Measurements from ENCODE around the gene ALCAM. TPM values are rescaled to one million over a fixed set of nuclear protein-coding genes. Genes with fewer than 3 reads are reported as not detected.
A peak's percentile ranks its signal among the peaks of the same experiment; 100 is the strongest.

The ALCAM gene
- total and polyA plus RNA-seq, 4 donors, result 35.4 to 154 (median 80.7) TPM

DNA sequence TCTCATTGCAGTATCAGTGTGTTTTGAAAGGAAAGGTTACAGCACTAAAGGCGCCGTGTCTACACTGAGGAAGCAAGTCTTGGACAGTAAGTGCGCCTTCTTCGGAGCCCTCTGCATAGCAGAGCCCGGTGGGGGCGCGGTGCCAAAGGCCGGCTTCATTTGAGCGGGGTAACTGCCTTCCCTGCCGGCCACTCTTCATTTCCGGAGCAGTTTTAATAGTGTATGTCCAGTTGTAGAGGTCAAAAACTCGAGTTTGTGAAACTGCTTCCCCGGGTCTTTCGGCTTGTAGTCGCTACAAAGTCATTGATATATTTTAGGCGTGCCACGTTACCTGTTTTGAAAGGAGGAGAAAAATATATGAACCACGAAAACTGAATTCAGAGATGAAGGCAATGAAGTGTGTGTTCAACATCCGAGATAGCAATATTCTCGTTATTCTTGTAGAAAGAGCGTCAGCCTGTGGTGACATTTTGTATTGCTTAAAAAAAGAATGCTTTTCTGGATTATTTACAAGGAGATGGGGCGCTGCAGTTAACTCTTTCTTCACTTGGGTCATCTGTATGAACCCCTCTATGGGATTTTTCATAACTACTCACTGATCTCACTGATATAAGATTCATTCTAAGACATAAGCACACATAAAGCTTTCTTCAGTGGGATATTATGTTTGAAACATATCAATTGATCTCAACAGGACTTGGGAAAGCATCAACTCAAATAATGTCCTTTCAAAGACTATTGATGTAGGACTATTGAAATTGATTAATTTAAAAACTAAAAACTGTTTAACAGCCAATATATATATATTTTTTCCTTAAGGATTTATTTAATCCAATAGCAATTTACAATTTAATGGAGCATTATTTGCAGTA is 3.0 kb downstream of the ALCAM start:
- Histone ChIP-seq H3K4me1 (ENCODE audit: control insufficient read depth in 1 of 2, insufficient read depth in 2 of 2, low read length in 2 of 2) (no peaks in the 10 kb centered on the region), H3K27me3 (ENCODE audit: control insufficient read depth in 1 of 2, insufficient read depth in 2 of 2, low read length in 1 of 2) (no peaks in the 10 kb centered on the region), H3K4me3 (ENCODE audit: low read length in 2 of 2) (peak overlapping the region; percentile 48 to 87), H3K9me3 (ENCODE audit: control insufficient read depth, low read length) (no peaks in the 10 kb centered on the region), H3K36me3 (ENCODE audit: control insufficient read depth in 1 of 2, insufficient read depth in 2 of 2, low read length in 1 of 2) (no peaks in the 10 kb centered on the region), H3K27ac (ENCODE audit: low read depth in 1 of 2, low read length in 2 of 2) (peak overlapping the region; percentile 1 to 93)
- ATAC-seq (ENCODE audit: low FRiP score) (peak; percentile 42), DNase-seq (peak; percentile 86 to 92)
- 0 to 1% methylated on average over 22 of the region's 22 CpGs for WGBS, 2 donors
- intact Hi-C loops (cut with DNase I), result loop anchor here (5.0 to 10.0 kb wide), 6 partner anchors 148 to 1095 kb away; no protein-coding TSS in a partner anchor

- intact Hi-C loops (cut with DNase I), result no loop called here
- Histone ChIP-seq H3K27ac (ENCODE audit: low read depth in 1 of 2, low read length in 2 of 2) (no peak overlapping the region), H3K27me3 (ENCODE audit: control insufficient read depth in 1 of 2, insufficient read depth in 2 of 2, low read length in 1 of 2) (no peaks in the 10 kb centered on the region), H3K9me3 (ENCODE audit: control insufficient read depth, low read length) (no peaks in the 10 kb centered on the region), H3K4me3 (ENCODE audit: low read length in 2 of 2) (no peak overlapping the region), H3K36me3 (ENCODE audit: control insufficient read depth in 1 of 2, insufficient read depth in 2 of 2, low read length in 1 of 2) (no peaks in the 10 kb centered on the region), H3K4me1 (ENCODE audit: control insufficient read depth in 1 of 2, insufficient read depth in 2 of 2, low read length in 2 of 2) (peaks cover 0 to 2% of the 10 kb centered on the region in 2 donors)
- no peak for DNase-seq
- ATAC-seq (ENCODE audit: low FRiP score), result no peak
Observed at GRCh38 chr3:105373383-105373782, 6.7 kb downstream of the ALCAM start.

- no peak for DNase-seq
- Histone ChIP-seq H3K36me3 (ENCODE audit: control insufficient read depth in 1 of 2, insufficient read depth in 2 of 2, low read length in 1 of 2) (no peaks in the 10 kb centered on the region), H3K27ac (ENCODE audit: low read depth in 1 of 2, low read length in 2 of 2) (no peak overlapping the region), H3K9me3 (ENCODE audit: control insufficient read depth, low read length) (no peaks in the 10 kb centered on the region), H3K4me1 (ENCODE audit: control insufficient read depth in 1 of 2, insufficient read depth in 2 of 2, low read length in 2 of 2) (peaks cover 0 to 2% of the 10 kb centered on the region in 2 donors), H3K27me3 (ENCODE audit: control insufficient read depth in 1 of 2, insufficient read depth in 2 of 2, low read length in 1 of 2) (no peaks in the 10 kb centered on the region), H3K4me3 (ENCODE audit: low read length in 2 of 2) (no peak overlapping the region)
- 97% methylated on average over 8 of the region's 8 CpGs for WGBS, 2 donors
- intact Hi-C loops (cut with DNase I), result no loop called here
- ATAC-seq (ENCODE audit: low FRiP score), result no peak
Observed at GRCh38 chr3:105375750-105376511, 9.2 kb downstream of the ALCAM start.

DNA sequence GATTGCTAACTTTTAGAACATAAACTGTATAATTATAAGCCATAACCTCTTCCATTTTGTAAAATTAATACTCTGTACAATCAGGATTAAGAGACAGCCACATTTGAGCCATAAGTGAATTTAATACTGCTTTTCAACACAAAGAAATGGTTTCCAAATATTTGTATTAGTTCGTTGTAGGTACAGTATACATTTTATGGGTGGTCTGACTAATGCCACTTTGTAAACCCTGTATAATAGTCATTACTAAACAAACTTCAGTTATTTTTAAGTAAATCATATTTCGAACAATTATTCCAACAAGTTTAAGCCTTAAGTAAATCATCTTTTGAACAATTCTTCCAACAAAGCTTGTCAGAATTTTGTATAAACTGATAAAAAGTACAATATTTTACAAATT is 11.0 kb downstream of the ALCAM start:
- intact Hi-C loops (cut with DNase I), result no loop called here
- Histone ChIP-seq H3K9me3 (ENCODE audit: control insufficient read depth, low read length) (no peaks in the 10 kb centered on the region), H3K27ac (ENCODE audit: low read depth in 1 of 2, low read length in 2 of 2) (no peak overlapping the region), H3K27me3 (ENCODE audit: control insufficient read depth in 1 of 2, insufficient read depth in 2 of 2, low read length in 1 of 2) (no peaks in the 10 kb centered on the region), H3K4me1 (ENCODE audit: control insufficient read depth in 1 of 2, insufficient read depth in 2 of 2, low read length in 2 of 2) (peaks cover 0 to 2% of the 10 kb centered on the region in 2 donors), H3K4me3 (ENCODE audit: low read length in 2 of 2) (no peak overlapping the region), H3K36me3 (ENCODE audit: control insufficient read depth in 1 of 2, insufficient read depth in 2 of 2, low read length in 1 of 2) (no peaks in the 10 kb centered on the region)
- ATAC-seq (ENCODE audit: low FRiP score) (no peak), DNase-seq (no peak)
- 96% methylated on average over 2 of the region's 2 CpGs for WGBS, 2 donors

DNA sequence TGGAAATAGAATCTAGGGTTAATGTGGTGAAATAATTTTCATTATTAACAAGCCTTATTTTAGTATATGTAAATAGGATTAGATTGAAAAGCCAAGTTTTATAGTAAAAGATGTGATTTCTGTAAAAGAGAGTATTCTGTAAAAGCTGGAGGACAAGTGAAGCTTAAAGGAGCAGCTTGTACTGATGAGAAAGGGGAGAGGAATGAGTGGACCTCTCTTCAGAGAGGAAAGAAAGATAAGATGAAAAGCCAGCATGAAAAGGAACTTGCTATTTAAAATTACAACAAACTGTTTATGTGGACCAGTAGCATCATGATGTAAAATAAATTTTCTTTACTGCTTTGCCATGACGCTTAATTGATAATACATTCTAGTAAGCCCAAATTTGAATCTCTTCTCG is 18.5 kb downstream of the ALCAM start:
- intact Hi-C loops (cut with DNase I), result no loop called here
- peaks cover 0 to 2% of the 10 kb centered on the region in 2 donors for H3K4me1 ChIP-seq (ENCODE audit: control insufficient read depth in 1 of 2, insufficient read depth in 2 of 2, low read length in 2 of 2)
- H3K9me3 ChIP-seq (ENCODE audit: control insufficient read depth, low read length), result no peaks in the 10 kb centered on the region
- H3K27ac ChIP-seq (ENCODE audit: low read depth in 1 of 2, low read length in 2 of 2), result no peak overlapping the region
- no peaks in the 10 kb centered on the region for H3K36me3 ChIP-seq (ENCODE audit: control insufficient read depth in 1 of 2, insufficient read depth in 2 of 2, low read length in 1 of 2)
- ATAC-seq (ENCODE audit: low FRiP score) (no peak), DNase-seq (no peak)
- H3K4me3 ChIP-seq (ENCODE audit: low read length in 2 of 2), result no peak overlapping the region
- 96 to 98% methylated on average over 2 of the region's 2 CpGs for WGBS, 2 donors
- H3K27me3 ChIP-seq (ENCODE audit: control insufficient read depth in 1 of 2, insufficient read depth in 2 of 2, low read length in 1 of 2), result no peaks in the 10 kb centered on the region

- no peaks in the 10 kb centered on the region for H3K36me3 ChIP-seq (ENCODE audit: control insufficient read depth in 1 of 2, insufficient read depth in 2 of 2, low read length in 1 of 2)
- H3K4me3 ChIP-seq (ENCODE audit: low read length in 2 of 2), result no peak overlapping the region
- H3K27ac ChIP-seq (ENCODE audit: low read depth in 1 of 2, low read length in 2 of 2), result no peak overlapping the region
- intact Hi-C loops (cut with DNase I), result no loop called here
- H3K27me3 ChIP-seq (ENCODE audit: control insufficient read depth in 1 of 2, insufficient read depth in 2 of 2, low read length in 1 of 2), result no peaks in the 10 kb centered on the region
- H3K9me3 ChIP-seq (ENCODE audit: control insufficient read depth, low read length), result no peaks in the 10 kb centered on the region
- no peak for ATAC-seq (ENCODE audit: low FRiP score)
- H3K4me1 ChIP-seq (ENCODE audit: control insufficient read depth in 1 of 2, insufficient read depth in 2 of 2, low read length in 2 of 2), result peaks cover 0 to 2% of the 10 kb centered on the region in 2 donors
- no peak for DNase-seq
Observed at GRCh38 chr3:105385819-105386508, 19.3 kb downstream of the ALCAM start.

DNA sequence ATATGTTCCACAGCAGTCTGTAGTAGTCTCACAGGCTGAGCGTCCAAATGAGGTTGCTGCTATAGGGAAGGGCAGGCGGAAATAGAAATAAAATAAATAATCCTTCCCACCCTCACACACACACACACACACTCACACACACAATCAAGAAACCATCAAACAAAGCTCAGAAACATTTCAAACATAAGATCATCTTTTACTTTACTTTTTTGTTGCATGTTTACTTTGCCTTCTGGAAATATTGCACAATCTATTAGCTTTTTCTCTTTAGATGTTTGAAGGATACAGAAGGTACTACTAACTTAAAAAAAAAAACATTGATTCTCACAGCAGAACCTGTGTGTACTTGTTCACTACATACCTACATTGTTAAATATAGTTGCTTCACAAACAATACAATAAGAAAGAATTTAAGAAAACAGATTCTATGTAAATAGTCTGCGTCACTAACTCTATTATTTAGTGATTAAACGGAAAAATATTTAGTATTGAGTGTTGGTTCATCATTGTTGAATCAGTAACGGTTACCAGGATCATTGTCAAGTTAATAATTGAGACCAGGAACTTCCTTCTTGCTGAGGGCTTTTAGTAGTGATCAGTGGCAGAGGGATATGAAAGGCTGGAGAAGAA is 20.5 kb downstream of the ALCAM start:
- 90 to 92% methylated on average over 5 of the region's 5 CpGs for WGBS, 2 donors
- Histone ChIP-seq H3K36me3 (ENCODE audit: control insufficient read depth in 1 of 2, insufficient read depth in 2 of 2, low read length in 1 of 2) (no peaks in the 10 kb centered on the region), H3K4me3 (ENCODE audit: low read length in 2 of 2) (no peak overlapping the region), H3K9me3 (ENCODE audit: control insufficient read depth, low read length) (no peaks in the 10 kb centered on the region), H3K27ac (ENCODE audit: low read depth in 1 of 2, low read length in 2 of 2) (no peak overlapping the region), H3K27me3 (ENCODE audit: control insufficient read depth in 1 of 2, insufficient read depth in 2 of 2, low read length in 1 of 2) (no peaks in the 10 kb centered on the region), H3K4me1 (ENCODE audit: control insufficient read depth in 1 of 2, insufficient read depth in 2 of 2, low read length in 2 of 2) (peaks cover 0 to 2% of the 10 kb centered on the region in 2 donors)
- ATAC-seq (ENCODE audit: low FRiP score), result no peak
- intact Hi-C loops (cut with DNase I), result no loop called here
- DNase-seq, result no peak

DNA sequence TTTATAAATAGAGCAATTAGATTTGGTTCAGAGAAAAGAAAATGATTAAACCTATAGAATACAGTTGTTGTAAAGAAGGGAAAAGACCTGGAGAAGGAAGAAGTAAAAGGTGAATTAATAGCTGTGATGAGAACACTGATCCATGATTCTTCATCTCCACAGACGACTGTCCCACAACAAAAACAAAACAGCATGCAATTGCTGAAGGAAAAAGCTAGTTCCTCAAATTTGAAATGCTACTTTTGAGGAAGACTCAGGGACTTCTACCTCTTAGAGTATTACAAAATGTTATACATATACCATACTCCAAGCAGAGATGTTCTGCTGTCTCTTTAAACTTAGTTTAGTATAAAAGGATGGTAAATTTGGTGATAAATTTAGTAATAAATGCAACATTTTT is 21.5 kb downstream of the ALCAM start:
- Histone ChIP-seq H3K36me3 (ENCODE audit: control insufficient read depth in 1 of 2, insufficient read depth in 2 of 2, low read length in 1 of 2) (no peaks in the 10 kb centered on the region), H3K4me3 (ENCODE audit: low read length in 2 of 2) (no peak overlapping the region), H3K4me1 (ENCODE audit: control insufficient read depth in 1 of 2, insufficient read depth in 2 of 2, low read length in 2 of 2) (peaks cover 0 to 2% of the 10 kb centered on the region in 2 donors), H3K9me3 (ENCODE audit: control insufficient read depth, low read length) (no peaks in the 10 kb centered on the region), H3K27me3 (ENCODE audit: control insufficient read depth in 1 of 2, insufficient read depth in 2 of 2, low read length in 1 of 2) (no peaks in the 10 kb centered on the region), H3K27ac (ENCODE audit: low read depth in 1 of 2, low read length in 2 of 2) (no peak overlapping the region)
- DNase-seq (no peak), ATAC-seq (ENCODE audit: low FRiP score) (no peak)
- 58% methylated on average over 1 of the region's 1 CpG for WGBS, 2 donors
- intact Hi-C loops (cut with DNase I), result no loop called here
